ENCODE measurements around the gene PCNX3.

PCNX3 gene

DNA sequence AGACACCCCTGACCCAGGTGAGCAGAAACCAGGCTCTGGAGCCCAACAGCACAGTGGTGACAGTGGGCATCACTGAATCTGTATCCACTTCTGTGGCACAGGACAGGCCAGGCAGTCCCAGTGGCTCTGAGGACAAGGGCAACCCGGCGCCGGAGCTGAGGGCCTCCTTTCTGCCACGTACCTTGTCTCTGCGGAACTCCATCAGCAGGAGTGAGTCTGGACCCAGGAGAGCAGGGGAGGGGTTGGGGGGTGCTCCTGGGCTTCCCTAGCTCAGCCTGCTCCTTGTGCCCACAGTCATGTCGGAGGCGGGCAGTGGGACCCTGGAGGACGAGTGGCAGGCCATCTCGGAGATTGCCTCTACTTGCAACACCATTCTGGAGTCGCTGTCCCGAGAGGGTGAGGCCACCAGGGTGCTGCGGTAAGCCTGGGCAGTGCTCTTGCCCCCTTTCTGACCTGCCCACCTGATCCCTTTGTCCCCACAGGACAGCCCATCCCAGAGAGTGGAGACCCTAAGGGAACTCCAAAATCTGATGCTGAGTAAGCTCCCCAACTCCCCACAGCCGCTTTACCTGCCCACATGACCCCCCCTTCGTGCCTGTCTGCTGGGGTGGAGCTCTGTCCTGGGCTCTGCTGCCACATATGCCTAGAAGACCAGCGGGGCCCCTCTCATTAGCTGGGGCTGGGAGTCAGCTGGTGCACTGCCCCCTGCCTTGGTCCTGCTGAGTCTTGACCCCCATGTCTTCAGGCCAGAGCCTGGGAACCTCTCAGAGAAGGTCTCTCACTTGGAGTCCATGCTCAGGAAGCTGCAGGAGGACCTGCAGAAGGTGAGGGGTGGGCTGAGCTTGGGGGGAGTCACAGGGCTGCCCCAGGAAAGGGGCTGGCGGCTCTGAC is 34.3 kb downstream of the PCNX3 start:
- peak overlapping the region; percentile 95; the same call in 1 of the 2 replicates for H3K27ac ChIP-seq
- no peak for TF ChIP-seq ZFX (IDR thresholded peaks at IDR 0.05; ENCODE audit: borderline replicate concordance)
- TF ChIP-seq, protein P1, sequence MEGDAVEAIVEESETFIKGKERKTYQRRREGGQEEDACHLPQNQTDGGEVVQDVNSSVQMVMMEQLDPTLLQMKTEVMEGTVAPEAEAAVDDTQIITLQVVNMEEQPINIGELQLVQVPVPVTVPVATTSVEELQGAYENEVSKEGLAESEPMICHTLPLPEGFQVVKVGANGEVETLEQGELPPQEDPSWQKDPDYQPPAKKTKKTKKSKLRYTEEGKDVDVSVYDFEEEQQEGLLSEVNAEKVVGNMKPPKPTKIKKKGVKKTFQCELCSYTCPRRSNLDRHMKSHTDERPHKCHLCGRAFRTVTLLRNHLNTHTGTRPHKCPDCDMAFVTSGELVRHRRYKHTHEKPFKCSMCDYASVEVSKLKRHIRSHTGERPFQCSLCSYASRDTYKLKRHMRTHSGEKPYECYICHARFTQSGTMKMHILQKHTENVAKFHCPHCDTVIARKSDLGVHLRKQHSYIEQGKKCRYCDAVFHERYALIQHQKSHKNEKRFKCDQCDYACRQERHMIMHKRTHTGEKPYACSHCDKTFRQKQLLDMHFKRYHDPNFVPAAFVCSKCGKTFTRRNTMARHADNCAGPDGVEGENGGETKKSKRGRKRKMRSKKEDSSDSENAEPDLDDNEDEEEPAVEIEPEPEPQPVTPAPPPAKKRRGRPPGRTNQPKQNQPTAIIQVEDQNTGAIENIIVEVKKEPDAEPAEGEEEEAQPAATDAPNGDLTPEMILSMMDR (IDR thresholded peaks at IDR 0.05), result no peak

DNA sequence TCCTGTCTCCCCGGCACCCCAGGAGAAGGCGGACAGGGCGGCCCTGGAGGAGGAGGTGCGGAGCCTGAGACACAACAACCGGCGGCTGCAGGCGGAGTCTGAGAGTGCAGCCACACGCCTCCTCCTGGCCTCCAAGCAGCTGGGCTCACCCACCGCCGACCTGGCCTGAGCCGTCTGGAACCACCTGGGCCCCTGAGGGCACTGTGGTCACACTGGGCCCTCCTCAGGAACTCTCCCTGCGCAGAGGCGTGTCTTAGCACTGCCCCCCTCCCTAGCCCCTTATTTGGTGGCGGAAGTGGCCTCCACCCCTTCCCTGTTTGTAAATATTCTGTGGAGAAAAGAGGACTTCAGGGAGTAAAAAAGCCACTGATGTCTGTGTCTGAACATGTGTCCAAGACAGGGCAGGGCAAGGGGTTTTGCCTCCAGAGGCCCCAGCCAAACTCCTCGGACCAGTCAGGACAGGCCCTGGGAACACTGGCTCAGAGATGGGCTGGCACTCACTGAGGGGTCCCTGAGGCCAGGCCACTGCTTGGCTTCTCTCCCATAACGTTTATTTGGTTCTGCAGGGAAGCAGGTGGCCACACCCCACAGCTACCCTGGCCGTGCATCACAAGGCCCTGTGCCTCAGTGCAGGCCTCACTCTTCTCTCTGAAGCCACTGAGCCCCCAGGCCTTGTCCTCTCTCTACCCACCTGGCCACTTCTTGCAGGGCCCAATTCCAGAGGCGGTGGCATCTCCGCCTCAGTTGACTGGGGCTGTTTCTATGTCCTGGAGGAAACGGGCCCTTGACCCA is 35.2 kb downstream of the PCNX3 start:
- TF ChIP-seq, protein P1 (IDR thresholded peaks at IDR 0.05), result no peak
- no peak for TF ChIP-seq ZFX (IDR thresholded peaks at IDR 0.05; ENCODE audit: borderline replicate concordance)
- H3K27ac ChIP-seq, result peak overlapping the region; percentile 95

- TF ChIP-seq, protein P1 (IDR thresholded peaks at IDR 0.05), result no peak
- no peak for TF ChIP-seq ZFX (IDR thresholded peaks at IDR 0.05; ENCODE audit: borderline replicate concordance)
- peak overlapping the region; percentile 95 for H3K27ac ChIP-seq
These were observed 35.7 kb downstream of the PCNX3 start for GRCh38 chr11:65651339-65651588.

GRCh38 chr11:65651589-65652510 is 36.3 kb downstream of the PCNX3 start:
- TF ChIP-seq ZFX (IDR thresholded peaks at IDR 0.05; ENCODE audit: borderline replicate concordance), result no peak
- TF ChIP-seq, protein P1 (IDR thresholded peaks at IDR 0.05), result no peak
- H3K27ac ChIP-seq, result peak overlapping the region; percentile 95

- TF ChIP-seq, protein P1 (IDR thresholded peaks at IDR 0.05), result 0 out of 2 replicates have a peak, but pooled peaks have one; percentile 4
- TF ChIP-seq ZFX (IDR thresholded peaks at IDR 0.05; ENCODE audit: borderline replicate concordance), result no peak
These were observed 37.1 kb downstream of the PCNX3 start for GRCh38 chr11:65652511-65653228.

More at GRCh38 chr11:65652511-65653228, 37.1 kb downstream of the PCNX3 start:
- H3K27ac ChIP-seq, result peak overlapping the region; percentile 95

Measured in 22Rv1 (cell line).